Endothelial cell of umbilical vein (primary cell): ENCODE results near the gene CALN1.

ENCODE experiments used
- CTCF ChIP-seq, 2 donors: IDR thresholded peaks; 1 replicate in 1 of 2; 2 replicates in 1 of 2; pipeline ENCODE4 v1.5.1; 2011; ENCODE audit warnings: low read length in 2 of 2, mild to moderate bottlenecking in 2 of 2, moderate library complexity in 2 of 2, control low read depth in 1 of 2, inconsistent platforms in 1 of 2, low read depth in 1 of 2; ENCODE audit not compliant: insufficient read depth in 1 of 2; ENCODE audit errors: extremely low read depth in 1 of 2
- EZH2 ChIP-seq: IDR thresholded peaks from 2 replicates; pipeline ENCODE4 v1.6.1; 2012; ENCODE audit warnings: borderline replicate concordance, low read depth, mild to moderate bottlenecking, moderate library complexity, low read length, inconsistent platforms; ENCODE audit not compliant: severe bottlenecking
- POLR2A ChIP-seq: IDR thresholded peaks from 2 replicates; pipeline ENCODE4 v1.6.1; 2012; ENCODE audit warnings: low read depth, mild to moderate bottlenecking, control low read depth, low read length
- POLR2AphosphoS5 ChIP-seq: IDR thresholded peaks from 2 replicates; pipeline ENCODE4 v1.6.1; 2012; ENCODE audit warnings: low read depth, mild to moderate bottlenecking, control low read depth, low read length, moderate library complexity; ENCODE audit not compliant: insufficient read depth

DNA sequence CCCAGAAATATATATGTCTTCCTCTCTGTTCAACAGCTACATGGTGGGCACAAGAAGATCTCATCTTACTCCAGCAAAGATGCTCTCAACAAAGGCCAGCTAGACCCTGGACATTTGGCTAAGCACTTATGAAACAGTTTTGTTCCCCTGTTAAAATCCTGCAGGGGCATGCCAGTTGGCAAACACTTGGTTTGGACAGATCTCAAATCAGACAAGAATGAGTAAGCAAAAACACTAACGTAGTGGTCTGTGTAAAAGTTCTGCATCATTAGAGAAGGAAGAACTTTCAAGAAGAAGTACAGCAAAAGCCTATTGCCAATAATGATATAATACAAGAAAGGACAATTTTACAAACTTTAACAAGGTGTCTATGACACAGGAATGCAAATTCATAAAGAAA, 125.6 kb downstream of the CALN1 start:
- TF ChIP-seq CTCF (IDR thresholded peaks at IDR 0.05; ENCODE audit: extremely low read depth in 1 of 2, insufficient read depth in 1 of 2, low read depth in 1 of 2, low read length in 2 of 2) = no peak
- no peak for TF ChIP-seq POLR2A
- no peak for TF ChIP-seq EZH2
- TF ChIP-seq POLR2AphosphoS5 = no peak
